Smooth muscle cell (in vitro differentiated cells): Measurements from ENCODE around the gene DRC7. TPM values are rescaled to one million over a fixed set of nuclear protein-coding genes. Genes with fewer than 3 reads are reported as not detected.

Experiments
- DNase-seq: peaks from one replicate; lab custom pipeline; 2025; ENCODE audit not compliant: unreplicated experiment; lab: John Stamatoyannopoulos, UW
- H2AFZ ChIP-seq: fragments of 200-600 bp; sonication (generic); 2 replicates; pipeline ENCODE4 v1.6.0; 2016; ENCODE audit warnings: antibody characterized with exemption, low read depth, mild to moderate bottlenecking
- H3F3A ChIP-seq: fragments of 200-600 bp; sonication (generic); 2 replicates; pipeline ENCODE4 v1.6.0; 2017; ENCODE audit warnings: antibody characterized with exemption, low read depth
- H3K27ac ChIP-seq: fragments of 200-600 bp; sonication (generic); 2 replicates; pipeline ENCODE4 v1.5.1; 2016; ENCODE audit warnings: low read depth, mild to moderate bottlenecking
- H3K27me3 ChIP-seq: fragments of 200-600 bp; sonication (generic); 2 replicates; pipeline ENCODE4 v1.6.1; 2016; ENCODE audit warnings: low read depth, mild to moderate bottlenecking
- H3K36me3 ChIP-seq: fragments of 200-600 bp; sonication (generic); 2 replicates; pipeline ENCODE4 v1.5.1; 2016; ENCODE audit warnings: low read depth
- H3K4me1 ChIP-seq: fragments of 200-600 bp; sonication (generic); 2 replicates; pipeline ENCODE4 v1.5.1; 2016; ENCODE audit warnings: low read depth
- H3K4me2 ChIP-seq: fragments of 200-600 bp; sonication (generic); 2 replicates; pipeline ENCODE4 v1.6.0; 2016; ENCODE audit warnings: mild to moderate bottlenecking
- H3K4me3 ChIP-seq: fragments of 200-600 bp; sonication (generic); 2 replicates; pipeline ENCODE4 v1.5.1; 2016; ENCODE audit warnings: mild to moderate bottlenecking
- H3K79me2 ChIP-seq: fragments of 200-600 bp; sonication (generic); 2 replicates; pipeline ENCODE4 v1.6.0; 2016; ENCODE audit warnings: low read depth, mild to moderate bottlenecking
- H3K9ac ChIP-seq: fragments of 200-600 bp; sonication (generic); 2 replicates; pipeline ENCODE4 v1.6.0; 2016; ENCODE audit warnings: low read depth
- H3K9me3 ChIP-seq: fragments of 200-600 bp; sonication (generic); replicated peaks from 2 replicates; pipeline ENCODE4 v1.5.1; 2016; ENCODE audit warnings: low read depth
- H4K20me1 ChIP-seq: fragments of 200-600 bp; sonication (generic); 2 replicates; pipeline ENCODE4 v1.6.0; 2016; ENCODE audit warnings: low read depth
- WGBS: methylation state at CpG from one replicate; pipeline ENCODE4 v1.1.7; 2016; ENCODE audit warnings: low lambda C conversion rate; 5-methylcytosine and 5-hydroxymethylcytosine counted together
- polyA plus RNA-seq: library from polyadenylated mRNA; unstranded; fragments of >200 nt; fragmentation: Nextera tagmentation; extraction: Ambion mirVana; gene quantifications from 2 replicates; pipeline ENCODE4 v1.2.1, GENCODE V29; 2016
- total RNA-seq: library from RNA; depleted of rRNA; stranded (reverse); fragments of >200 nt; gene quantifications from 2 replicates; pipeline ENCODE4 v1.2.3, GENCODE V29; 2014
- TF ChIP-seq, protein P1 (sequence below): fragments of 200-600 bp; sonication (generic); IDR thresholded peaks from 2 replicates; pipeline ENCODE4 v1.5.1; 2017; ENCODE audit warnings: borderline replicate concordance, mild to moderate bottlenecking, antibody characterized with exemption; ENCODE audit not compliant: insufficient read depth, poor library complexity, severe bottlenecking

Gene DRC7
- total and polyA plus RNA-seq, 2 experiments from 2014 or later = 0.94 TPM; not detected in 1

DNA sequence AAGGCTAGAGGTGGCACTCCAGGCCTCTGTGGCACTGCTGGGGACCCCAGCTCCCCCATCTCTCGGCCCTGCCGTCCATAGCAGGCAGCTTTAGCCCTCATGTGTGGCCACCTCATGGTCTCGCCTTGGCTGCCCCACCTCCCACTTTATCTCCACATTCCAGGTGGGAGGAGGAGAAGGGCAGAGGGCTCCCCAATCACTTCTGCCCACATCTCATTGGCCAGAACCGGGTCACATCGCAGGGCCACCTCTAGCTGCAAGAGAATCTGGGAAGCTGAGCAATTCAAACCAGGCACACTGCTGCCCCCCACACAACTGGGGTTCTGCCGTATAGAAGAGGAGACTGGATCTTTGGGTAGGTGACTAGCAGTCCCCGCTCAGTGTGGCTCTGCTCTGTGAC is 1.6 kb downstream of the DRC7 start:
- Histone ChIP-seq H3K36me3 (no peaks in the 10 kb centered on the region), H4K20me1 (no peaks in the 10 kb centered on the region), H2AFZ (no peak overlapping the region), H3K9me3 (no peaks in the 10 kb centered on the region), H3K4me1 (no peaks in the 10 kb centered on the region), H3K79me2 (no peaks in the 10 kb centered on the region), H3K4me3 (no peak overlapping the region), H3K27me3 (no peaks in the 10 kb centered on the region), H3K9ac (no peak overlapping the region), H3F3A (no peaks in the 10 kb centered on the region), H3K27ac (no peak overlapping the region), H3K4me2 (no peak overlapping the region)
- no peak for DNase-seq
- TF ChIP-seq, protein P1, sequence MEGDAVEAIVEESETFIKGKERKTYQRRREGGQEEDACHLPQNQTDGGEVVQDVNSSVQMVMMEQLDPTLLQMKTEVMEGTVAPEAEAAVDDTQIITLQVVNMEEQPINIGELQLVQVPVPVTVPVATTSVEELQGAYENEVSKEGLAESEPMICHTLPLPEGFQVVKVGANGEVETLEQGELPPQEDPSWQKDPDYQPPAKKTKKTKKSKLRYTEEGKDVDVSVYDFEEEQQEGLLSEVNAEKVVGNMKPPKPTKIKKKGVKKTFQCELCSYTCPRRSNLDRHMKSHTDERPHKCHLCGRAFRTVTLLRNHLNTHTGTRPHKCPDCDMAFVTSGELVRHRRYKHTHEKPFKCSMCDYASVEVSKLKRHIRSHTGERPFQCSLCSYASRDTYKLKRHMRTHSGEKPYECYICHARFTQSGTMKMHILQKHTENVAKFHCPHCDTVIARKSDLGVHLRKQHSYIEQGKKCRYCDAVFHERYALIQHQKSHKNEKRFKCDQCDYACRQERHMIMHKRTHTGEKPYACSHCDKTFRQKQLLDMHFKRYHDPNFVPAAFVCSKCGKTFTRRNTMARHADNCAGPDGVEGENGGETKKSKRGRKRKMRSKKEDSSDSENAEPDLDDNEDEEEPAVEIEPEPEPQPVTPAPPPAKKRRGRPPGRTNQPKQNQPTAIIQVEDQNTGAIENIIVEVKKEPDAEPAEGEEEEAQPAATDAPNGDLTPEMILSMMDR = no peak
- WGBS = 89% methylated on average over 7 of the region's 7 CpGs

DNA sequence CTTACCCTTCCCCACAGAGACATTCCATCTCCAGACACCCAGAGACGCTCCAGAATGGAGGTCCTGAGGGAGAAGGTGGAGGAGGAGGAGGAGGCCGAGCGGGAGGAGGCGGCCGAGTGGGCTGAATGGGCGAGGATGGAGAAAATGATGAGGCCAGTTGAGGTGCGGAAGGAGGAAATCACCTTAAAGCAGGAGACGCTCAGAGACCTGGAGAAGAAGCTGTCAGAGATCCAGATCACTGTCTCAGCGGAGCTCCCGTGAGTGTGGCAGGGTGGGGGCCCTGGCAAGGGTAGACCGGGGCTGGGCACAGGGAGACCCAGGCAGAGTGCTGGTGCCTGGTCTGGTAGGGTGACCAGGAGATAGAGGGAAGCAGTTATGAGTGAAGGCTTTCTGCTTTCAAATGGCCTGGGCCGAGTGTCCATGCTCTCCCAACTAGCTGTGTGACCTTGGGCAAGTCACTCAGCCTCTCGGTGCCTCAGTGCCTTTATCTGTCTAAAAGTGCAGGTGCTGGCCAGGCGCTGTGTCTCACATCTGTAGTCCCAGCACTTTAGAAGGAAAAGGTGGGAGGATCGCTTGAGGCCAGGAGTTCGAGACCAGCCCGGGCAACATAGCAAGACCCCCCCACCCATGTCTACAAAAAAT is 3.4 kb downstream of the DRC7 start:
- Histone ChIP-seq H3K27me3 (no peaks in the 10 kb centered on the region), H3K36me3 (no peaks in the 10 kb centered on the region), H3K27ac (no peak overlapping the region), H3K9me3 (no peaks in the 10 kb centered on the region), H2AFZ (no peak overlapping the region), H3F3A (no peaks in the 10 kb centered on the region), H3K4me1 (no peaks in the 10 kb centered on the region), H3K79me2 (no peaks in the 10 kb centered on the region), H4K20me1 (no peaks in the 10 kb centered on the region), H3K4me2 (no peak overlapping the region), H3K4me3 (no peak overlapping the region), H3K9ac (no peak overlapping the region)
- no peak for DNase-seq
- WGBS = 93% methylated on average over 17 of the region's 17 CpGs
- TF ChIP-seq, protein P1 = no peak

DNA sequence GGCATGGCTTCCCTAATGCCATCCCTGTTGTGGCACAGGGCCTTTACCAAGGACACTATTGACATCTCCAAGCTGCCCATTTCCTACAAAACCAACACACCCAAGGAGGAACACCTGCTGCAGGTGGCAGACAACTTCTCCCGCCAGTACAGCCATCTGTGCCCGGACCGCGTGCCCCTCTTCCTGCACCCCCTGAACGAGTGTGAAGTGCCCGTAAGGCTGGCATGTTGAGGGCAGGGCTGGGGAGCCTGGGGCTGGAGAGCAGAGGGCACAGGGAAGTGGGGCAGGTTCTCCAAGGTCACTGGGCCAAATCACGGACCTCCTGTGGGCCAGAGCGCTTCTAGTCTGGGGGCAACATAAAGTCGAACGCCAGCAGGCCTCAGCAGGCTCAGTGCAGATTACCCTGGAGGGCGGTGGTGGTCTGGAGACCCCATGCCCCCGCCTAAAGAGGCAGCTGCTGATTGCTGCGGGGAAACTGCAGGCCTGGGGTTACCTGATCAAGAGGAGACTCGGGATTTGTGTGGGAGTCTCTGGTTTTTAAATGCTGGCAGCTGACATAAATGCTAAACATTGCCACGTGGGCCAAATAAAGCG is 4.3 kb downstream of the DRC7 start:
- no peak for DNase-seq
- TF ChIP-seq, protein P1 = no peak
- Histone ChIP-seq H3F3A (no peaks in the 10 kb centered on the region), H3K4me2 (no peak overlapping the region), H4K20me1 (no peaks in the 10 kb centered on the region), H3K36me3 (no peaks in the 10 kb centered on the region), H2AFZ (no peak overlapping the region), H3K79me2 (no peaks in the 10 kb centered on the region), H3K27me3 (no peaks in the 10 kb centered on the region), H3K4me3 (no peak overlapping the region), H3K9me3 (no peaks in the 10 kb centered on the region), H3K27ac (no peak overlapping the region), H3K9ac (no peak overlapping the region), H3K4me1 (no peaks in the 10 kb centered on the region)
- WGBS = 88% methylated on average over 16 of the region's 16 CpGs

GRCh38 chr16:57699481-57699880 is 4.9 kb downstream of the DRC7 start:
- no peaks in the 10 kb centered on the region for H3K4me1 ChIP-seq
- TF ChIP-seq, protein P1 = no peak
- no peak overlapping the region for H3K4me3 ChIP-seq
- H3K4me2 ChIP-seq = no peak overlapping the region
- no peak overlapping the region for H2AFZ ChIP-seq
- no peak for DNase-seq
- no peaks in the 10 kb centered on the region for H3F3A ChIP-seq
- H3K27ac ChIP-seq = no peak overlapping the region
- no peaks in the 10 kb centered on the region for H4K20me1 ChIP-seq
- H3K79me2 ChIP-seq = no peaks in the 10 kb centered on the region
- no peaks in the 10 kb centered on the region for H3K9me3 ChIP-seq
- WGBS = 96% methylated on average over 3 of the region's 3 CpGs
- no peaks in the 10 kb centered on the region for H3K36me3 ChIP-seq
- H3K27me3 ChIP-seq = no peaks in the 10 kb centered on the region
- H3K9ac ChIP-seq = no peak overlapping the region
